H9 (cell line): Measurements from ENCODE around the gene FETUB. TPM values are rescaled to one million over a fixed set of nuclear protein-coding genes. Genes with fewer than 3 reads are reported as not detected.

Experiments
- DNase-seq: peaks from one replicate; pipeline ENCODE4 v3.0.0-alpha.2; 2017
- H2AFZ ChIP-seq: one replicate; pipeline ENCODE4 v1.6.1; 2013; ENCODE audit warnings: mild to moderate bottlenecking, low read length, control low read depth, moderate library complexity
- H2AK5ac ChIP-seq: 2 replicates; pipeline ENCODE4 v1.6.1; 2013; ENCODE audit warnings: low read length, control low read depth, mixed read lengths; ENCODE audit not compliant: insufficient read length
- H2BK120ac ChIP-seq: one replicate; pipeline ENCODE4 v1.6.1; 2013; ENCODE audit warnings: low read depth, mild to moderate bottlenecking, low read length, control low read depth, inconsistent platforms; ENCODE audit not compliant: poor library complexity, severe bottlenecking
- H2BK12ac ChIP-seq: 2 replicates; pipeline ENCODE4 v1.6.1; 2013; ENCODE audit warnings: low read length, control low read depth, mixed read lengths, low read depth; ENCODE audit not compliant: insufficient read length
- H2BK15ac ChIP-seq: 2 replicates; pipeline ENCODE4 v1.6.1; 2013; ENCODE audit warnings: low read depth, low read length, control low read depth
- H2BK20ac ChIP-seq: one replicate; pipeline ENCODE4 v1.6.1; 2013; ENCODE audit warnings: low read depth, mild to moderate bottlenecking, low read length, control low read depth, inconsistent platforms; ENCODE audit not compliant: poor library complexity, severe bottlenecking
- H2BK5ac ChIP-seq: 2 replicates; pipeline ENCODE4 v1.6.1; 2013; ENCODE audit warnings: low read length, control low read depth, mixed read lengths; ENCODE audit not compliant: insufficient read length
- H3K14ac ChIP-seq: 2 replicates; pipeline ENCODE4 v1.6.1; 2013; ENCODE audit warnings: low read length, control low read depth; ENCODE audit not compliant: insufficient read depth
- H3K18ac ChIP-seq: 2 replicates; pipeline ENCODE4 v1.6.1; 2013; ENCODE audit warnings: low read depth, mild to moderate bottlenecking, mixed read lengths, low read length, control low read depth; ENCODE audit not compliant: insufficient read length
- H3K23ac ChIP-seq: 2 replicates; pipeline ENCODE4 v1.6.1; 2013; ENCODE audit warnings: low read length, control low read depth, mixed read lengths, low read depth; ENCODE audit not compliant: insufficient read length
- H3K23me2 ChIP-seq: 2 replicates; pipeline ENCODE4 v1.6.1; 2013; ENCODE audit warnings: low read depth, mild to moderate bottlenecking, mixed read lengths, low read length, control low read depth; ENCODE audit not compliant: insufficient read length, poor library complexity, severe bottlenecking
- H3K27ac ChIP-seq: 2 replicates; pipeline ENCODE4 v1.5.1; 2013; ENCODE audit warnings: low read length, control low read depth, mixed read lengths, low read depth; ENCODE audit not compliant: insufficient read length
- H3K27me3 ChIP-seq: 2 replicates; pipeline ENCODE4 v1.6.1; 2013; ENCODE audit warnings: low read length, control low read depth, inconsistent platforms; ENCODE audit not compliant: insufficient read depth
- H3K4ac ChIP-seq: 2 replicates; pipeline ENCODE4 v1.6.1; 2013; ENCODE audit warnings: low read depth, mild to moderate bottlenecking, control low read depth, inconsistent platforms, low read length, moderate library complexity
- H3K4me1 ChIP-seq: 2 replicates; pipeline ENCODE4 v1.6.1; 2013; ENCODE audit warnings: low read length, control low read depth, inconsistent platforms; ENCODE audit not compliant: insufficient read depth
- H3K4me2 ChIP-seq: 2 replicates; pipeline ENCODE4 v1.6.1; 2013; ENCODE audit warnings: low read length, control low read depth, mixed read lengths; ENCODE audit not compliant: insufficient read length, insufficient read depth
- H3K56ac ChIP-seq: 2 replicates; pipeline ENCODE4 v1.6.1; 2013; ENCODE audit warnings: low read depth, mild to moderate bottlenecking, mixed read lengths, low read length, control low read depth; ENCODE audit not compliant: insufficient read length
- H3K79me1 ChIP-seq: 2 replicates; pipeline ENCODE4 v1.6.1; 2013; ENCODE audit warnings: low read depth, mild to moderate bottlenecking, moderate library complexity, low read length, control low read depth, inconsistent platforms; ENCODE audit not compliant: insufficient read depth, poor library complexity, severe bottlenecking
- H3K79me2 ChIP-seq: 2 replicates; pipeline ENCODE4 v1.6.1; 2013; ENCODE audit warnings: low read length, control low read depth, inconsistent platforms; ENCODE audit not compliant: insufficient read depth
- H3K9ac ChIP-seq: 2 replicates; pipeline ENCODE4 v1.6.1; 2013; ENCODE audit warnings: low read length, control low read depth, mixed read lengths; ENCODE audit not compliant: insufficient read length; ENCODE audit errors: extremely low read depth
- H3K9me3 ChIP-seq: one replicate; pipeline ENCODE4 v1.6.1; 2013; ENCODE audit warnings: low read depth, low read length, inconsistent platforms; ENCODE audit not compliant: control insufficient read depth
- H3T11ph ChIP-seq: one replicate; pipeline ENCODE4 v1.6.1; 2013; ENCODE audit warnings: mild to moderate bottlenecking, low read length, control low read depth, inconsistent platforms
- H4K20me1 ChIP-seq: one replicate; pipeline ENCODE4 v1.6.1; 2013; ENCODE audit not compliant: control insufficient read depth, insufficient read length, insufficient read depth
- H4K5ac ChIP-seq: 2 replicates; pipeline ENCODE4 v1.6.1; 2013; ENCODE audit warnings: low read depth, mild to moderate bottlenecking, mixed read lengths, low read length, control low read depth; ENCODE audit not compliant: insufficient read length
- H4K8ac ChIP-seq: replicated peaks from 2 replicates; pipeline ENCODE4 v1.6.1; 2013; ENCODE audit warnings: low read length, control low read depth, mixed read lengths, low read depth; ENCODE audit not compliant: insufficient read length
- H4K91ac ChIP-seq: 2 replicates; pipeline ENCODE4 v1.6.1; 2013; ENCODE audit warnings: low read depth, mild to moderate bottlenecking, moderate library complexity, mixed read lengths, low read length, control low read depth; ENCODE audit not compliant: insufficient read length
- H3K27ac Mint-ChIP-seq, 3 experiments: 2 replicates in 2 of 3; 3 replicates in 1 of 3; pipeline ENCODE4 v1.8.0; 2020 to 2021; ENCODE audit warnings: mixed read lengths in 3 of 3, mild to moderate bottlenecking in 1 of 3, moderate library complexity in 1 of 3
- H3K27me3 Mint-ChIP-seq: 2 replicates; pipeline ENCODE4 v1.8.0; 2021; ENCODE audit warnings: low read depth, mild to moderate bottlenecking, moderate library complexity, mixed read lengths
- H3K36me3 Mint-ChIP-seq, 3 experiments: 2 replicates in 2 of 3; 3 replicates in 1 of 3; pipeline ENCODE4 v1.8.0; 2020 to 2021; ENCODE audit warnings: low read depth in 3 of 3, mixed read lengths in 3 of 3; ENCODE audit not compliant: insufficient read depth in 1 of 3
- H3K4me1 Mint-ChIP-seq, 2 experiments: 2 replicates each; pipeline ENCODE4 v1.8.0; 2020; ENCODE audit warnings: mixed read lengths in 2 of 2
- H3K4me3 Mint-ChIP-seq, 2 experiments: 2 replicates in 1 of 2; 3 replicates in 1 of 2; pipeline ENCODE4 v1.8.0; 2020 to 2021; ENCODE audit warnings: mild to moderate bottlenecking in 2 of 2, mixed read lengths in 2 of 2, moderate library complexity in 1 of 2
- H3K9me3 Mint-ChIP-seq, 2 experiments: 2 replicates in 1 of 2; 3 replicates in 1 of 2; pipeline ENCODE4 v1.8.0; 2020; ENCODE audit warnings: mild to moderate bottlenecking in 2 of 2, mixed read lengths in 2 of 2, moderate library complexity in 1 of 2
- CTCF ChIP-seq: fragments of 200-600 bp; sonication (generic); conservative IDR thresholded peaks from 3 replicates; pipeline ENCODE4 v1.8.0; 2021; ENCODE audit warnings: antibody characterized with exemption, mild to moderate bottlenecking
- WGBS: extraction: QIAGEN DNeasy Blood & Tissue Kit; methylation state at CpG from one replicate; pipeline ENCODE4 v1.1.7; 2013; ENCODE audit warnings: missing lambda C conversion rate, low lambda C conversion rate, mixed read lengths; ENCODE audit not compliant: insufficient read length; ENCODE audit errors: extremely low coverage; 5-methylcytosine and 5-hydroxymethylcytosine counted together
- total RNA-seq: library from RNA; stranded (reverse); gene quantifications from 2 replicates; pipeline ENCODE4 v1.2.1, GENCODE V29; 2021

The FETUB gene
- total RNA-seq, 1 experiment from 2014 or later = not detected

GRCh38 chr3:186679151-186679550 is 39.0 kb downstream of the FETUB start:
- Mint-ChIP-seq H3K27me3 (peaks cover 7% of the 10 kb centered on the region), H3K9me3 (peaks cover 0 to 2% of the 10 kb centered on the region in 2 experiments; a peak in 1 of 5 replicates), H3K4me3 (no peak overlapping the region), H3K27ac (no peak overlapping the region), H3K4me1 (peaks cover 0 to 5% of the 10 kb centered on the region in 2 experiments; a peak in 2 of 4 replicates), H3K36me3 (no peaks in the 10 kb centered on the region)
- Histone ChIP-seq H2AFZ (no peak overlapping the region), H3K27ac (no peak overlapping the region), H2BK12ac (no peak overlapping the region), H2BK20ac (no peak overlapping the region), H3T11ph (no peak overlapping the region), H3K4me2 (no peak overlapping the region), H3K23ac (no peak overlapping the region), H3K9me3 (no peaks in the 10 kb centered on the region), H3K79me1 (no peaks in the 10 kb centered on the region), H4K5ac (no peak overlapping the region), H3K79me2 (no peaks in the 10 kb centered on the region), H2BK5ac (no peak overlapping the region), H4K20me1 (no peaks in the 10 kb centered on the region), H2BK120ac (no peak overlapping the region), H3K4me1 (no peaks in the 10 kb centered on the region), H3K4ac (no peak overlapping the region), H3K27me3 (no peaks in the 10 kb centered on the region), H2AK5ac (no peak overlapping the region), H4K91ac (no peak overlapping the region), H3K14ac (no peak overlapping the region), H3K18ac (no peak overlapping the region), H2BK15ac (no peak overlapping the region), H4K8ac (no peak overlapping the region), H3K56ac (no peak overlapping the region), H3K23me2 (no peaks in the 10 kb centered on the region), H3K9ac (no peak overlapping the region)
- no peak for TF ChIP-seq CTCF
- no CpG with 5 or more reads among the region's 1 CpG for WGBS
- no peak for DNase-seq
